GM13977 (cell line): ENCODE measurements around the gene COL17A1.

Source experiments
- DNase-seq: peaks from one replicate; pipeline ENCODE4 v3.0.0; 2012; ENCODE audit warnings: low spot score
- CTCF ChIP-seq: IDR thresholded peaks from 2 replicates; pipeline ENCODE4 v1.5.1; 2012; ENCODE audit warnings: mild to moderate bottlenecking, control low read depth; ENCODE audit not compliant: insufficient read depth; ENCODE audit errors: extremely low read depth, missing control alignments
- in situ Hi-C: fragments of 300-500 bp; cut with MboI; formaldehyde crosslinking; loops from one replicate; pipeline ENCODE4 v1.12.0; 2022; ENCODE audit warnings: low sequenced_read_pairs, low pct_unique_long_range_greater_than_20kb, mixed read lengths, inconsistent platforms; ENCODE audit not compliant: unreplicated experiment

Gene COL17A1

GRCh38 chr10:104013489-104013888 is 72.2 kb downstream of the COL17A1 start:
- in situ Hi-C loops = no loop called here
- DNase-seq = no peak
- TF ChIP-seq CTCF = no peak

- no peak for TF ChIP-seq CTCF
- in situ Hi-C loops = no loop called here
- DNase-seq = no peak
Observed at GRCh38 chr10:104011904-104012303, 73.8 kb downstream of the COL17A1 start.

DNA sequence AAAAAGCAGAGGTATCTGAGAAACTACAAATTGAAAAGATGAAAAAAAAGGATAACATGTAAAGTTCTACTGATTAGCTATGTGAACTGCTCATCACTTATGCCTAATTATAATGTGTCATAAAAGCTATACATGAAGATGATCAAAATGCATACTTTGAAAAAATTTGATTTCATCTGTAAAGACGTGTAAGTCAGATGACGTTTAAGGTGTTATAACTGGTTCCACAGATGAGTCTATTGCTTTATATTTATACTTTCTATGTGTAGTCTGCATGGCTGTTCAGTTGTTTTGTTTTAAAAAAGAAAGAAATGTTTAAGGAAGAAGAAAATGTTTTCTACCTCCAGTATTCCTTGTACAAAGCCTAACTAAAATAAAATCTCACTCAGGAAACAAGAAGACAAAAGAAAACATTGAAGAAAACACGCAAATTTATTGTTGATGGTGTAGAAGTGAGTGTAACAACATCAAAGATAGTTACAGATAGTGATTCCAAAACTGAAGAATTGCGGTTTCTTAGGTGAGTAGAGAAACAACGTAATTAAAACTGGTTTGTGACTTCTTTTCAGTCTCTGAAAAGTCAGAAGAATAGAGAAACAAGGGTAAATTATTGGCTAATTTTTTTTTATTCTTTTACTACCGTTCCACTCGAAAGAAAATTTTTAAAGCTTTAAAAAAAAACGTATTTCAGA is 80.4 kb downstream of the COL17A1 start:
- DNase-seq = no peak
- in situ Hi-C loops = no loop called here

DNA sequence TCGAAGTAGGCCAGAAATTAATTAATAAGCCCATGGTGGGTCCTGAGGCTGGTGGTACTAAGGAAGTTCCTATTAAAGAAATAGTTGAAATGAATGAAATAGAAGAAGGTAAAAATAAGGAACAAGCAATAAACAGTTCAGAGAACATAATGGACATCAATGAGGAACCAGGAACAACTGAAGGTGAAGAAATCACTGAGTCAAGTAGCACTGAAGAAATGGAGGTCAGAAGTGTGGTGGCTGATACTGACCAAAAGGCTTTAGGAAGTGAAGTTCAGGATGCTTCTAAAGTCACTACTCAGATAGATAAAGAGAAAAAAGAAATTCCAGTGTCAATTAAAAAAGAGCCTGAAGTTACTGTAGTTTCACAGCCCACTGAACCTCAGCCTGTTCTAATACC is 82.8 kb downstream of the COL17A1 start:
- DNase-seq = no peak
- in situ Hi-C loops = no loop called here
- TF ChIP-seq CTCF = no peak

More for the DNA sequence above, 80.4 kb downstream of the COL17A1 start:
- no peak for TF ChIP-seq CTCF

GRCh38 chr10:103998805-103999204 is 86.9 kb downstream of the COL17A1 start:
- no peak for TF ChIP-seq CTCF
- in situ Hi-C loops = no loop called here
- DNase-seq = no peak

- DNase-seq = no peak
- TF ChIP-seq CTCF = no peak
- in situ Hi-C loops = no loop called here
Observed at GRCh38 chr10:103995134-103995533, 90.5 kb downstream of the COL17A1 start.
